Hepatocyte (in vitro differentiated cells): ENCODE measurements around the gene TCOF1. TPM values are rescaled to one million over a fixed set of nuclear protein-coding genes. Genes with fewer than 3 reads are reported as not detected.
A peak's percentile ranks its signal among the peaks of the same experiment; 100 is the strongest.
"Not testable (repeated sequence)": the region's sequence is repeated elsewhere in the genome, so short reads cannot be mapped to it uniquely, and the experiment has no call there.

ENCODE experiments used
- DNase-seq: peaks from one replicate; pipeline ENCODE4 v3.0.0-alpha.2; 2016; ENCODE audit warnings: low spot score
- H2AFZ ChIP-seq: fragments of 200-600 bp; sonication (generic); 2 replicates; pipeline ENCODE4 v1.6.0; 2016; ENCODE audit warnings: antibody characterized with exemption, mild to moderate bottlenecking
- H3K27ac ChIP-seq: fragments of 200-600 bp; sonication (generic); 2 replicates; pipeline ENCODE4 v1.5.1; 2016; ENCODE audit warnings: mild to moderate bottlenecking
- H3K27me3 ChIP-seq: fragments of 200-600 bp; sonication (generic); 2 replicates; pipeline ENCODE4 v1.6.1; 2016
- H3K36me3 ChIP-seq: fragments of 200-600 bp; sonication (generic); replicated peaks from 2 replicates; pipeline ENCODE4 v1.5.1; 2016; ENCODE audit warnings: low read depth; ENCODE audit not compliant: insufficient read depth
- H3K4me1 ChIP-seq: fragments of 200-600 bp; sonication (generic); 2 replicates; pipeline ENCODE4 v1.5.1; 2016; ENCODE audit warnings: mild to moderate bottlenecking, moderate library complexity; ENCODE audit not compliant: insufficient read depth
- H3K4me2 ChIP-seq: fragments of 200-600 bp; sonication (generic); 2 replicates; pipeline ENCODE4 v1.6.0; 2016
- H3K4me3 ChIP-seq: fragments of 200-600 bp; sonication (generic); 2 replicates; pipeline ENCODE4 v1.5.1; 2016; ENCODE audit warnings: mild to moderate bottlenecking
- H3K79me2 ChIP-seq: fragments of 200-600 bp; sonication (generic); 2 replicates; pipeline ENCODE4 v1.6.0; 2017; ENCODE audit warnings: mild to moderate bottlenecking
- H3K9me2 ChIP-seq: fragments of 200-600 bp; sonication (generic); replicated peaks from 2 replicates; pipeline ENCODE4 v1.6.0; 2017; ENCODE audit warnings: mild to moderate bottlenecking; ENCODE audit not compliant: insufficient read depth
- H3K9me3 ChIP-seq: fragments of 200-600 bp; sonication (generic); 2 replicates; pipeline ENCODE4 v1.5.1; 2016; ENCODE audit warnings: low read depth, mild to moderate bottlenecking
- H4K20me1 ChIP-seq: fragments of 200-600 bp; sonication (generic); 2 replicates; pipeline ENCODE4 v1.6.0; 2016; ENCODE audit warnings: mild to moderate bottlenecking; ENCODE audit not compliant: insufficient read depth, poor library complexity, severe bottlenecking
- EZH2 ChIP-seq: fragments of 200-600 bp; sonication (generic); IDR thresholded peaks from 2 replicates; pipeline ENCODE4 v1.6.1; 2016; ENCODE audit warnings: antibody characterized with exemption, mild to moderate bottlenecking, borderline replicate concordance
- EZH2phosphoT487 ChIP-seq: fragments of 200-600 bp; sonication (generic); IDR thresholded peaks from one replicate; pipeline ENCODE4 v1.6.1; 2018; ENCODE audit warnings: antibody characterized with exemption, mild to moderate bottlenecking, low read depth, moderate library complexity; ENCODE audit not compliant: unreplicated experiment, severe bottlenecking
- whole genome bisulfite sequencing: methylation state at CpG from one replicate; pipeline ENCODE4 v1.1.6; 2016; ENCODE audit warnings: low lambda C conversion rate; ENCODE audit errors: missing lambda C conversion rate; 5-methylcytosine and 5-hydroxymethylcytosine counted together
- polyA plus RNA-seq: library from polyadenylated mRNA; unstranded; fragments of >200 nt; fragmentation: Nextera tagmentation; extraction: Ambion mirVana; gene quantifications from 2 replicates; pipeline ENCODE4 v1.2.1, GENCODE V29; 2016
- total RNA-seq: library from RNA; depleted of rRNA; stranded (reverse); fragments of >200 nt; gene quantifications from 2 replicates; pipeline ENCODE4 v1.2.3, GENCODE V29; 2014
- TF ChIP-seq, protein P1 (sequence below): fragments of 200-600 bp; sonication (generic); IDR thresholded peaks from 2 replicates; pipeline ENCODE4 v1.5.1; 2016; ENCODE audit warnings: antibody characterized with exemption, mild to moderate bottlenecking; ENCODE audit not compliant: poor library complexity

The TCOF1 gene
- total and polyA plus RNA-seq, 2 experiments from 2014 or later, result 19.9 to 24.0 TPM

DNA sequence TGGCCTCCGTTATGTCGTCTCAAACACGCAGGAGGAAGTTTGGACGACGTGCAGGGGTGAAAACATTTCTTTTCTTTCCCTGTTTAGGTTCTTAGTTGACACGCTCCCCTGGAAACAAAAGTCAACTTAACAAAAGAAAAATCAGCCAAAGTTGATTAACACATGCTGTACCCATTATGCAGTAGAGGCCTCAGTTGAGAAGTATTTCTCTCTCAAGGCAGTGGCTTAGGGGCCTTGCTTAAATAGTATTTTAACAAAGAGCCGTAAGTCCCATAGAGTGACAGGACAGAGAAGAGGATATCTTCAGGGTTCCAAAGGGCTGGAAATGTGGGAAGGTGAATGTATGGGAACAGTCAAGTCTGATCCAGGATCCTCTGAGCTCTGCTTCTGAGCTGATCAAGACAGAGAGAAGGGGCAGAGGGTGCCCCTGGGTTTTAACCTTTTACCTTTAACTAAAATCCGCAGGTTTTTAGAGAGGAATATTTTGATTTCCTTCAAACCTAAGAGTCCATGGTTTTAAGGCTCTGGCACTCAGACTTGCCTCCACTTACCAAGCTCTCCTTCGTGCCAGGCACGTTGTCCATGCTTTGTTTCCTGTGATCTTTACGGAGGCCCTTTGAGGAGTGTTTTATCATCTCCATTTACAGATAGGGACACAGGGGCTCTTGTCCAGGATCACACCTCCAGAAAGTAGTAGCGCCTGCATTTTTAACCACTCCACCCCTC, 55.8 kb downstream of the TCOF1 start:
- TF ChIP-seq EZH2 (no peak), EZH2phosphoT487 (no peak)
- TF ChIP-seq, protein P1, sequence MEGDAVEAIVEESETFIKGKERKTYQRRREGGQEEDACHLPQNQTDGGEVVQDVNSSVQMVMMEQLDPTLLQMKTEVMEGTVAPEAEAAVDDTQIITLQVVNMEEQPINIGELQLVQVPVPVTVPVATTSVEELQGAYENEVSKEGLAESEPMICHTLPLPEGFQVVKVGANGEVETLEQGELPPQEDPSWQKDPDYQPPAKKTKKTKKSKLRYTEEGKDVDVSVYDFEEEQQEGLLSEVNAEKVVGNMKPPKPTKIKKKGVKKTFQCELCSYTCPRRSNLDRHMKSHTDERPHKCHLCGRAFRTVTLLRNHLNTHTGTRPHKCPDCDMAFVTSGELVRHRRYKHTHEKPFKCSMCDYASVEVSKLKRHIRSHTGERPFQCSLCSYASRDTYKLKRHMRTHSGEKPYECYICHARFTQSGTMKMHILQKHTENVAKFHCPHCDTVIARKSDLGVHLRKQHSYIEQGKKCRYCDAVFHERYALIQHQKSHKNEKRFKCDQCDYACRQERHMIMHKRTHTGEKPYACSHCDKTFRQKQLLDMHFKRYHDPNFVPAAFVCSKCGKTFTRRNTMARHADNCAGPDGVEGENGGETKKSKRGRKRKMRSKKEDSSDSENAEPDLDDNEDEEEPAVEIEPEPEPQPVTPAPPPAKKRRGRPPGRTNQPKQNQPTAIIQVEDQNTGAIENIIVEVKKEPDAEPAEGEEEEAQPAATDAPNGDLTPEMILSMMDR, result no peak
- Histone ChIP-seq H3K79me2 (no peaks in the 10 kb centered on the region), H3K9me3 (no peaks in the 10 kb centered on the region), H3K4me2 (peak overlapping the region; percentile 60), H3K27ac (peak overlapping the region; percentile 80), H2AFZ (peak overlapping the region; percentile 20), H3K36me3 (no peaks in the 10 kb centered on the region), H4K20me1 (no peaks in the 10 kb centered on the region), H3K27me3 (no peaks in the 10 kb centered on the region), H3K4me1 (peaks cover 5% of the 10 kb centered on the region), H3K9me2 (no peaks in the 10 kb centered on the region), H3K4me3 (no peak overlapping the region)
- WGBS, result 83% methylated on average over 12 of the region's 12 CpGs
- peak; percentile 3 for DNase-seq

GRCh38 chr5:150413902-150414790, 56.6 kb downstream of the TCOF1 start:
- H3K36me3 ChIP-seq, H4K20me1 ChIP-seq, DNase-seq, H2AFZ ChIP-seq, H3K79me2 ChIP-seq, H3K9me2 ChIP-seq, H3K27ac ChIP-seq, H3K4me1 ChIP-seq, H3K27me3 ChIP-seq, H3K4me2 ChIP-seq, H3K4me3 ChIP-seq, H3K9me3 ChIP-seq: not testable (repeated sequence)
- 96% methylated on average over 16 of the region's 16 CpGs for WGBS

DNA sequence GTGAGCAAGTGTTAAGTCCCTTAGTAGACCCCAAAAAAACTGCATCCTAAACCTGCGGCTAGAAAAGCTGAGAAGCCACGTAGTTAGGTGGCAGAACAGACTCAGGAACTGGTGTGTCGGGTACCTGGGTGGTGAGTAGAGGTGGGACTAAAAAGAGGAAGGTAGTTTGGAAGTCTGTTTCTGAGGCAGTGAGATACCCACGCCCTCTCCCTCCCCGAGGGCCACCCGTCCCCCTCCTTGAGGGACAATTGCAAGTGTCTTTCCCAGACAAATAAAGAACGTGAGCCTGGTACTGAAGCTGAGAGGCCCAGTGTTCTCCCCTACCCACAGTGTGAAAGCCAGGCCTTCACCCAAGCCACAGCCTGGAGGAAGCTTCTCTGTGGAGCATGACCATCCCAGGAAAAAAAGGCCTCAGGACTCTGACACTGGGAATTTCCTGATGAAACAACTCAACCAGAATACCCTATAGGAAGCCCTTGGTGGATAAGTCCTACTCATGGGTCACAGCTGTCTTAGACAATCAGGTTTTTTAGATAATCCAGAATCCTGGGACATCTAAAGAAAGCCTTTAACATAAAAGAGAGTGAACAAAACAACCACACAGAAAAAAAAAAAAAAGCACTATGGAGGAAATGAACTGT, 62.3 kb downstream of the TCOF1 start:
- no peaks in the 10 kb centered on the region for H3K27me3 ChIP-seq
- H3K9me2 ChIP-seq, result no peaks in the 10 kb centered on the region
- no peaks in the 10 kb centered on the region for H4K20me1 ChIP-seq
- no peak overlapping the region for H3K4me2 ChIP-seq
- H3K4me1 ChIP-seq, result no peaks in the 10 kb centered on the region
- H2AFZ ChIP-seq, result no peak overlapping the region
- no peak overlapping the region for H3K4me3 ChIP-seq
- H3K79me2 ChIP-seq, result no peaks in the 10 kb centered on the region
- no peak for TF ChIP-seq EZH2
- no peak for TF ChIP-seq EZH2phosphoT487
- TF ChIP-seq, protein P1, result no peak
- 84% methylated on average over 7 of the region's 7 CpGs for WGBS
- no peaks in the 10 kb centered on the region for H3K9me3 ChIP-seq
- no peak for DNase-seq
- no peaks in the 10 kb centered on the region for H3K36me3 ChIP-seq
- no peak overlapping the region for H3K27ac ChIP-seq

DNA sequence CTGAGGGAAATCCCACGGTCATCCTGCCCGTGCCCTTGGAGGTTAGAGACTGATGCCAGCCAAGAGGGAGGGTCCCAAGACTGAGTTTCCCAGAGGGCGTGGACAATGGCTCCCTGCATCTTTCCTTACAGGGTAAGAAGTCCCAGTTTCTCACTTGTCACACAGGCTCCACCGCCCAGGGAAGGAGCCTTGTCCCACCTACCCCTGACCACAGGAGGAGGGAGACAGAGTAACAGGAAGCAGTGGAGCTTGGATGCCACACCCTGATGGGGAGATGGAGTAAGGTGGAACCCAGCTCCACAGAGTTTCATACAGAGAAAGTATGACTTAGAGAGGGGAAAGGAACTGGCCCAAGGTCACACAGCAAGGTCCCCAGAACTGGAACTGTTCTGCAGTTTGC, 64.6 kb downstream of the TCOF1 start:
- Histone ChIP-seq H3K4me1 (no peaks in the 10 kb centered on the region), H2AFZ (no peak overlapping the region)

More for the DNA sequence above, 64.6 kb downstream of the TCOF1 start:
- Histone ChIP-seq H4K20me1 (no peaks in the 10 kb centered on the region), H3K27me3 (no peaks in the 10 kb centered on the region), H3K4me3 (no peak overlapping the region), H3K36me3 (no peaks in the 10 kb centered on the region), H3K9me3 (no peaks in the 10 kb centered on the region), H3K9me2 (no peaks in the 10 kb centered on the region), H3K79me2 (no peaks in the 10 kb centered on the region), H3K27ac (no peak overlapping the region), H3K4me2 (no peak overlapping the region)
- WGBS, result 71% methylated on average over 4 of the region's 4 CpGs
- TF ChIP-seq EZH2 (no peak), EZH2phosphoT487 (no peak)
- TF ChIP-seq, protein P1, result no peak
- DNase-seq, result no peak
